Measurements from ENCODE around the gene FGFRL1.
"Not testable (repeated sequence)": the region's sequence is repeated elsewhere in the genome, so short reads cannot be mapped to it uniquely, and the experiment has no call there.

Gene FGFRL1

DNA sequence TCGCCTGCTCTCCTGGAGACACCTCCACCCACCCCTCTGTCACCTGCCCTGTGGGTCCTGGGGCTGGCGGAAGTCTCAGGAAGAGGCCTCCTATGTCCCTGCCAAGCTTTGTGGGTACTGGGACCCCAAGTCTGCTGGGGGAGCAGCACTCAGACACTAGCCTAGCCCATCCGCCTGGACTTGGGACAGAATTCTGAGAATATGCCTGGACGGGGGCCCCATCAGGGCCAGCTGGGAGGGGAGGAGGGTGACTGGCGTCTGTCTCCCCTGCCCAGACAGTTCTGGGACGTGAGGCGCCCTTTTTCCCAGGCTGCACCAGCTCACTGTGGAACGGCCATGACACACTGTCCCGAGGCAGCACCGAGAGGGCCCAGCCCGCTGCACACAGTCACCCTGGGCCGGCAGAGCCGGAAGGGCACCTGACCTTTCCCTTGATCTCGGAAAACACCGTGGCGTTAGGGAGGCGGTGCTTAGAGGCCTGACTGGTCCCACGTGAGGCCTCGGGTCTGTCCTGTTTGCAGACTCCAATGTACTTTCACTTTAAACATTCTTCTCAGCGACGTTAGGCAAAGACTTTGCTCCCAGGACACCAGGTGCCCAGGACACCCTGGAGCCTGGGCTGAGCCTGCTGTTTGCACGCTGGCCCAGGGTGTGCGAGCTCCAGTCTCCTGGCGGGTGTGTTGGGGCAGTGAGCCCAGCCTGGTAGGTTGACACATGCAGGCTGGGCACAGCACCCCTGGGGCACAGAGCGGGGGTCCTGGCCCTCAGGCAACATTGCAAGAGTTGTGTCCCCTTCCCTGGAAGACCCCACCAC, 18.9 kb upstream of the FGFRL1 start:
- no peak for DNase-seq (ENCODE audit: low read depth)

DNA sequence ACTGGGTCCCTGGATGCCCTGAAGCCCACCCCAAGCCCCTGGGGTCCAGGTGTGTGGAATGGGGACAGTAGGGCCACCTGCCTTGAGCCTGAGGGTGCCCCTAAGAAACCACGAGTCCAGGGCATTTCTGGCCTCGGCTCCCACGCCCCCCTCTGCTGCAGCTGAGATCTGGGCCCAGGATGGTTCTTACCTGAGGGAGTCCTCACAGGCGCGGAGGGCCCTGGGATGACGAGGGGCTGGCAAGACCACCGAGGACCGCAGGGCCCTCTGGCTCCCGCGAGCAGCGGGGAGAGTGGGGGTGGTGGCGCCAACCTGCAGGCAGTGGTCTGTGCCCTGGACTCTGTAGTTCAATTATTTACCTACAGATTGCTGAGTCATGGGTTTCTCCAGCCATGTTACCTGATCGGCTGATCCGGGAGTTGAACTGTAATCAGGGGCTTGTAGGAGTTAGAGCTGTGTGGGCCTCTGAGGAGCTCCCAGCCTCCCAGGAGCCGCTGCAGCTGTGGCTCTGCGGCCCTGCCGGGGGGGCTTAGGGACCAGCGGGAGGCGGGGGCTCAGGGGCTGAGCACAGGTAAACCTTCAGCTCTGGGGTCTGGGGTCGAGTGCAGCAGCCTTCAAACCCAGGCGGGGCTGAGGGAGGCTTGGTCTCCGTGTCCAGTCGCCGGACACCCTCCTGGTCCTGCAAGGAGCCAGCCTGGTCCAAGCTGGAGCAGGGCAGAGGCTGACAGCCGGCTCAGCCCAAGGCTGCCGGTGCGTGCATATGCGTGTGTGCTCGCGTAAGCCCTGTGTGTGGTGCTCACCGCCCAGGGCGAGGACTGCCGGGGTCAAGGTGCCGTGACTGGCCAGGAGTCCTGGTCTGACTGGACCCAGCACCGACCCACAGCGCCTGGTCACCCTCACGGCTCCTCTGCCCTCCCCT, 18.1 kb upstream of the FGFRL1 start, which contains the start of gene SLC26A1:
Gene SLC26A1, minus strand, starts transcription at position 294 of the 919 bp plus-strand sequence. CDS start 1,701 bp downstream, outside the sequence.
- no peak for DNase-seq (ENCODE audit: low read depth)

DNA sequence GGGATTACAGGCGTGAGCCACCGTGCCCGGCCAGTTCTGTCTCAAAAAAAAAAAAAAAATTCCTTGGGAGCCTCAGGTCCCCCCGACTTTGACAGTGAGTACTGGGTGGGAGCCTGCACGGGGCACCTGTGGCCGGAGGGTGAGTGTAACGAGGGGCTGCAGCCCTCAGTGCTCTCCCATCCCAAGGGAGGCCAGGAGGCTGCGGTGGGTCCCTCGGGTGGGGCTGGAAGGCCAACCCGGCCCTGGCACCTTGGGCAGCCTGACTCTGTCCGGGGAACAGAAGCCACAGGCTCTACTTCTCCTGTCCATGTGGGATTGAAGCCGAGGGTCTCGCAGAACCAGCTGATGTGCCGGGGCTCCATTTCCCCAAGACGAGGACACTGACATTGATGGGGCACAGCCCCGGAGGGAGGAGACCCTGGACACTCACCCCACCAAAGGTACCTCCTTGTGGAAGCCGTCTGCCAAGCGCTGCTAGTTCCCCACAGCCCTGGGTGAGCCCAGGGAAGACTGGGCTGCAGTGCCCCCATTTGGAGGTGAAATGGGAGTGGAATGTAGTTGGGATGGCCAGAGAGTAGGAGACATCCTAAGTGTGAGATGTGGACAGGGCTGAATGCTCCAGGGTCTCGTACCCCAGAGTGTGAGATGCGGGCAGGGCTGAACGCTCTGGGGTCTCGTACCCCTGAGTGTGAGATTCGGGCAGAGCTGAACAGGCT, 16.0 kb upstream of the FGFRL1 start:
- no peak for DNase-seq (ENCODE audit: low read depth)

DNA sequence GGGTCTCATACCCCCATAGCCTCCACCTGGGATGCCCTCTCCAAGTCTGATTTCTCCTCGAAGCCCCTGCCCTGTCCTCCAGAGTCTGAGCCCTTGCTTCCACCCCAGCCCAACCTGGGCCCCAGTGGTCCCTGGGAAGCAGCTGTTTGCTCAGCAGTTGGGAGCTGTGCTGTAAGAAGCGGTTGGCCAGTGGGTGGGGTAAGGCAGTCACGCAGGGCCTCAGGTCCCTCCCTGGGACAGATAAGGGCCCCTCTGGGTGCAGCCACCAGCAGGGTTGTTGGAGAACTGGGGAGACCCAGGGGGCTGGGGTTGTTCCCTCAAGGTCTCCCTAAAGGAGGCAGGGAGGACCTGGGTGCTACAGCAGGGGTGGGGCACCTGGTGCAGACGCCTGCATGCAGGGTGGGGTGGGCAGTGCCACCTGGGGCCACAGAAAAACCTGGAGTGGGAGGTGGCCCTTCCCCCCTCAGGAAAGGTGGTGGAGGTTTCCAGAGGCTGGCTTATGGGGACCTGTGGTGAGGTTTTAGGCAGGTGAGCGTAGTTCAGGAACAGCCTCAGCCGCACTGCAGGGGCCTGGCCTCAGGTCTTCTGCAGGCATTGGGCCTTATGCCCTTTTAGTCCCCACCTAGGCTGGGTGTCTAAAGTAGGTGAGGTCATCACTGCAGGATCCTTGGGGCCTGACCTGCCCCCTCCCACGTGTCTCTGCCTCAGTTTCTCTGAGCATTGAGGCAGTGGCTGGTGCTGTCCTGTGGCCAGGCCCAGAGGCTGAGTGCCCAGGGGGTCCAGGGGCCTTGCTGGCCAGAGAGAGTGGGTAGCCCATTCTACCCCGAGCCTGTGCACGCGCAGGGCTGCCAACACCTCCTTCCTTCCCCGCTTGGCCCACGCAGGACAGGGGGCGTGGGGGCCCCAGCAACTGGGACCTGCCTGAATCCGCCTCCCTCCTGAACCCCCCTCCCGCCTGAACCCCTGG, 15.1 kb upstream of the FGFRL1 start:
- DNase-seq (ENCODE audit: low read depth) = no peak

DNA sequence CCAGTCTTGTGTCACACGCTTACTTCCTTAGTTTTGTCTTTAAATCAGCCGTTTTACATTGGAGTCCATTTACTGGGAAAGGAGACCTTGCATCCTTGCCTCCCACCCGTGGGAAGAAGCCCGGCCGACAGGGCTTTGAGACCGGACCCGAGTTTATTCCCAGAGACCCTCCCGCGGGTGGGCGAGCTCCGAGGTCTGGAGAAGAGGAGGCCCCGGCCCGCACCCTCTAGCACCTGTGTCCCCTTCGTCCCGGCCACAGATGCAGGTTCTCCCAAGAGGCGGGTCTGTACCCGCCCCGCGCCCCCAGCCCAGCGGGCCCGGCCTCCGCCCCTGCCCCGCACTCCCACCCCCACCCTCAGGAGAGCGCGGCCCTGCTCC, 14.4 kb upstream of the FGFRL1 start:
- no peak for DNase-seq (ENCODE audit: low read depth)

DNA sequence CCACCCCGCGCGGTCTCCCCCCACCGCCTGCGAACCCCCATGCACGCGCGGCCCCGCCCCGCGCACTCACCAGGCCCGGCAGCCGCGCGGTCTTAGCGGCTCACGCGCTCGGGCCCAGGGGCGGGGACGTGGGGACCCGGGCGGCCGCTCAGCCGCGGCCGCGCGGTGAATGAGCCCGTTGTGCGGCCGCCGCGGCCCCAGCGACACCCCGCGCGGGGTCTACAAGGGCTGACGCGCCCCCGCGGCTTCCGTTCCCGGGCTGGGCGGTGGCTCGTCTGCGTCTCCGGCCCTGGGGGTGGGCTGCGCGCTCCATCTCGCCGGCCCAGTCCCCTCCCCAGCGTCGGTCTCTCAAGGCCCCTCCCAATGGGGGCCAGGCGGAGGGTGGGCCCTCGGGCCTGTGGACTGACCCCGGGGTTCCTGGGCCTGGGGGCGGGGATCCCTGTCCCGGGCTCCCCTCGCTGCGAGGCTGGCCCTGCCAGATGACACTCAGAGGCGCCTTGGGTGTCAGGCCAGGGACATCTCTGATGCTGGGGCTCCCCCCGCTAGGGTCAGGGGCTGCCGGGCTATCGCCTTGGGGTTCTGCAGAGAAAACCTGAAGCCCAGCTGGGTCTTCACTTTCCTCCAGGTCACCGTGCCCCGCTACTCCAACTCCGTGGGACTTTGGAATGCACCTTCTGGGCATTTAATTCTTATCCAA, 13.9 kb upstream of the FGFRL1 start:
- no peak for DNase-seq (ENCODE audit: low read depth)

DNA sequence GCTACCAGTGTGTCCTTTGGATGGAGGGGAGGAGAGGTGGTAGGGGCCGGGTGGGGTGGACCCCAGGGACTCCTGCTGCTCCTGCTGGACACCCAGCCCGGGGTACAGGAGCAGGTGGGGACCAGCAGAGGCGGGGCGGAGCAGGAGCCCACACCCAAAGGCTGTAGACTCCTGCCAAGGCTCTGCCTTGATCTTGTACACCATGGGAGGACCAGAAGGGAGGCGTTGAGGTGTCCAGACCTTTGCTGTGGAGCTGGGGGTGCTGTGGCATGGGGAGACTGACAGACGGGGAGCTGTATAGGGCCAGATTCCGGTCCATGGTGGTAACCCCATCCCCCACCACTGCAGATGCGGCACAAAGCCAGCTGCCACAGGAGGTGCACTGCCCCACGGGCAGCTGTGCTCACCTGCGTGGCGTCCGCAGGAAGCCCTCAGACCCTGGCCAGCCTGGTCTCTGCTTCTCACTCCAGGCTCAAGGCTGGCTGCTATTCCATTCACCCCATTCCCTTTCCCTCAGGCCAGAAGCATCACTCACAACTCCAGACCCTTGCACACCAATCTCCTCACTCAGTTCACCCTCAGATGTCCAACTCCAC, 13.2 kb upstream of the FGFRL1 start:
- DNase-seq (ENCODE audit: low read depth) = no peak

DNA sequence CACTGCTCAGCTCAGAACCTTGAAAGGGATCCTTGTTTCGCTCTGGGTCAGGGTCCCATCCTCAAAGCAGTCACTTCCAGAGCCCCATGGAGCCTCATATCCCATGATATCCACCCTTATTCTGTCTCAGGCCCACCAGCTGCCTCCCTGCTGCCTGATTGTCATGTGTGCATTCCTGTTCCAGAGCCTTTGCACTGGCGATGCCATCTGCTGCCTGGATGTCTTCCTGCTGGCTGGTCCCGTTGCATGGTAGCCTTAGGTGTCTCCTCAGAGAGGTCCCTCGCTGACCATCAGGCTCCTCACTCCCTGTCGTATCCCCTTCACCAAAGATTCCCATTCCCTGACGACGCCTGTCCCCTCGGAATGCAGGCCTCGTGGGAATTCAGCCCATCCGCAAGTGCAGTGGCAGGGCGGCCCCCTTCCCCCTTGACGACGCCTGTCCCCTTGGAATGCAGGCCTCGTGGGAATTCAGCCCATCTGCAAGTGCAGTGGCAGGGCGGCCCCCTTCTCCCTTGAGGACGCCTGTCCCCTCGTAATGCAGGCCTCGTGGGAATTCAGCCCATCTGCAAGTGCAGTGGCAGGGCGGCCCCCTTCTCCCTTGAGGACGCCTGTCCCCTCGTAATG, 12.1 kb upstream of the FGFRL1 start:
- not testable (repeated sequence) for DNase-seq (ENCODE audit: low read depth)

DNA sequence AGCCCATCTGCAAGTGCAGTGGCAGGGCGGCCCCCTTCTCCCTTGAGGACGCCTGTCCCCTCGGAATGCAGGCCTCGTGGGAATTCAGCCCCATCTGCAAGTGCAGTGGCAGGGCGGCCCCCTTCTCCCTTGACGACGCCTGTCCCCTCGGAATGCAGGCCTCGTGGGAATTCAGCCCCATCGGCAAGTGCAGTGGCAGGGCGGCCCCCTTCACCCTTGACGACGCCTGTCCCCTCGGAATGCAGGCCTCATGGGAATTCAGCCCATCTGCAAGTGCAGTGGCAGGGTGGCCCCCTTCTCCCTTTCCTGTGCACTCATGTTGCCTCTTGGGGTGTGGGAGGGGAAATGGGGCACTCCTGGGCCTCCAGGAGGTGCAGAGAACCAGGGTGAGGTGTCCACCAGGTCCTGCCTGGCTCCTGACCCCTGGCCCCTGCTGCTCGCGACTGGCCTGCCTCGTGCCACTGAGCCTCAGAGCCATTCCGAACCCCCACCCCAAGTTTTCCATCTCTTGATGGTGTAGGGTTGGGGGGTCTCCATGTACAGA, 11.5 kb upstream of the FGFRL1 start:
- no peak for DNase-seq (ENCODE audit: low read depth)

DNA sequence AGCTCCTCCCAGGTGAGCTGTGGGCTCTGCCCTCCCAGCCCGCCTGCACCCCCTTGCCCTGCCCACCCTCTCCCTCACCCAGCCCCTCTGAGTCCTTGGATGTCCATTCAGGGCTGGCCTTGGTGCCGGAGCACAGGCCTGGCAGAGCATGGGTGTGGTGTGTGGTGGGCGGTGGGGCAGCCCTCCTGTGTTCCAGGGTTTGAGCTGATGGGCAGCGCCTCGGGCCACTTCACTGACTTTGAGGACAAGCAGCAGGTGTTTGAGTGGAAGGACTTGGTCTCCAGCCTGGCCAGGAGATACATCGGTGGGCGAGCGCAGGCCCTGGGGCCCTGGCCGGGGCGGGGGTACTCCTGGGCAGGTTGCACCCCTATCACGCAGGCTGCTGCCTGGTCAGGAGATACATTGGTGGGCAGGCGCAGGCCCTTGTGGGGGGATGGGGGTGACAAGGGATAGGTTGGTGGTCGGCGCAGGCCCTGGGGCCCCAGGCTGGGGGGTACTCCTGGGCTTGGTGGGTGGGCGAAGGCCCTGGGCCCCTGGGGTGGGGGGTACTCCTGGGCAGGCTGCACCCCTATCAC, 10.7 kb upstream of the FGFRL1 start:
- no peak for DNase-seq (ENCODE audit: low read depth)

DNA sequence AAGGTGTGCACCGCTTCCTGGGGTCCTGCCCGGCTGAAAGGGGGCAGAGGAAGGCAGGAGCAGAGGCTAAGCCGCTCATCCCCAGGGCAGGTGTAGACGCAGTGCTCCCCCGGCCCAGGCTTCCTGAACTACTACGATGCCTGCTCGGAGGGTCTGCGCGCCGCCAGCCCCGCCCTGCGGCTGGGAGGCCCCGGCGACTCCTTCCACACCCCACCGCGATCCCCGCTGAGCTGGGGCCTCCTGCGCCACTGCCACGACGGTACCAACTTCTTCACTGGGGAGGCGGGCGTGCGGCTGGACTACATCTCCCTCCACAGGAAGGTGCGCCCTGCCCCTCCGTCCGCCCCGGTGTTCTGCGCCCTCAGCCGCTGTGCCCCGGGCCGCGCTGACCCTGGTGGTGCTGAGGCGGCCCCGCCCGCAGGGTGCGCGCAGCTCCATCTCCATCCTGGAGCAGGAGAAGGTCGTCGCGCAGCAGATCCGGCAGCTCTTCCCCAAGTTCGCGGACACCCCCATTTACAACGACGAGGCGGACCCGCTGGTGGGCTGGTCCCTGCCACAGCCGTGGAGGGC, 9.8 kb upstream of the FGFRL1 start:
- no peak for DNase-seq (ENCODE audit: low read depth)

DNA sequence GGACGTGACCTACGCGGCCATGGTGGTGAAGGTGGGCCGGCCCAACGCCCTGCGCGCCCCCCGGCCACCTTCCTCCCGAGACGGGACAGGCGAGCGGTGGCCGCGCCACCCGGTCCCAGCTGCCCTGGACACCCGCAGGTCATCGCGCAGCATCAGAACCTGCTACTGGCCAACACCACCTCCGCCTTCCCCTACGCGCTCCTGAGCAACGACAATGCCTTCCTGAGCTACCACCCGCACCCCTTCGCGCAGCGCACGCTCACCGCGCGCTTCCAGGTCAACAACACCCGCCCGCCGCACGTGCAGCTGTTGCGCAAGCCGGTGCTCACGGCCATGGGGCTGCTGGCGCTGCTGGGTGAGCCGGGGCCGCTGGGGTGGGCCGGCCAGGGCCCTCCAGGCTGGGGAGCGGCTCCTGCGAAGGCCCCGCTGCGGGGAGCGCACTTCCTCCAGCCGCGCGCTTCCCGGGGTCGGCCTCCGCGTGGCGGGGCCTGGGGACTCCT, 9.2 kb upstream of the FGFRL1 start:
- no peak for DNase-seq (ENCODE audit: low read depth)

DNA sequence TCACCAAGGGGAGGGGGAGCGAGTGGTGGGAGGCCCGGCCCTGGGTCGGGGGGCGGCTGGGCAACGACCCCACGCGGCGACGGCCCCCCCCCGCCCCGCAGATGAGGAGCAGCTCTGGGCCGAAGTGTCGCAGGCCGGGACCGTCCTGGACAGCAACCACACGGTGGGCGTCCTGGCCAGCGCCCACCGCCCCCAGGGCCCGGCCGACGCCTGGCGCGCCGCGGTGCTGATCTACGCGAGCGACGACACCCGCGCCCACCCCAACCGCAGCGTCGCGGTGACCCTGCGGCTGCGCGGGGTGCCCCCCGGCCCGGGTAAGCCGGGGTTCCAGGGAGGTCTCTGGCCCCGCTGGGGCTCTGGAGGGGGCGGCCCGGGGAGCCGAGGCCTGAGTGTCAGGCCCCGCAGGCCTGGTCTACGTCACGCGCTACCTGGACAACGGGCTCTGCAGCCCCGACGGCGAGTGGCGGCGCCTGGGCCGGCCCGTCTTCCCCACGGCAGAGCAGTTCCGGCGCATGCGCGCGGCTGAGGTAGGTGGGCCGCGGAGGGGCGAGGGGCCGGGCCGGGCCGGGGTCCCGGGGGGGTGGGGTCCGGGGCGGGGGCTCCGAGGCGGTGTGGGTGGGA, 8.7 kb upstream of the FGFRL1 start:
- DNase-seq (ENCODE audit: low read depth) = no peak

DNA sequence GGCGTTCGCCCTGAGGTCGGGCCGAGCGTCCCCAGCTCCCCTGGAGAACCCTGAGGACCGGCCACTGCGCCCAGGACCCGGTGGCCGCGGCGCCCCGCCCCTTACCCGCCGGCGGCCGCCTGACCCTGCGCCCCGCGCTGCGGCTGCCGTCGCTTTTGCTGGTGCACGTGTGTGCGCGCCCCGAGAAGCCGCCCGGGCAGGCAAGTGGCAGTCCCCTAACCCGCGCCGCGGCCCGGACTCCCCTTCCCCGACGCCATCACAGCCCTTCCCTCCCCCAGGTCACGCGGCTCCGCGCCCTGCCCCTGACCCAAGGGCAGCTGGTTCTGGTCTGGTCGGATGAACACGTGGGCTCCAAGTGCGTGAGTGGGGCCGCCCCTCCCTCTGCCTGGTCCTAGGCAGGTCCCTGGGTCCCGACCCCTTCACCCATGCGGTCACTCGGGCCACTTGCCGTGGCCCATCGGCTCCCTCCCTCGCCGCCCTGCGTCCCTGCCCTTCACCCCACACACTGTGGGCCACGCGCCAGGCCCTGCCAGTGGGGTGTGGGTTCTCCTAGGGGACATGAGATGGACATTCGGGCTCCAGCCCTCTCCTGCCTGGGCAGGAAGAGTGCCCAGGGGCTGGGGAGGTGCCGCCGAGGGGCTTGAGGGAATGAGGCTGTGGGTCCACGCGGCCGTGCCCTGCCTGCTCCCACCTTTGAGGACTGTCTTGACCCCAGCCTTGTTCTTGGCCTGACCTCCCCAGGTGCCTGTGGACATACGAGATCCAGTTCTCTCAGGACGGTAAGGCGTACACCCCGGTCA, 8.0 kb upstream of the FGFRL1 start:
- no peak for DNase-seq (ENCODE audit: low read depth)

DNA sequence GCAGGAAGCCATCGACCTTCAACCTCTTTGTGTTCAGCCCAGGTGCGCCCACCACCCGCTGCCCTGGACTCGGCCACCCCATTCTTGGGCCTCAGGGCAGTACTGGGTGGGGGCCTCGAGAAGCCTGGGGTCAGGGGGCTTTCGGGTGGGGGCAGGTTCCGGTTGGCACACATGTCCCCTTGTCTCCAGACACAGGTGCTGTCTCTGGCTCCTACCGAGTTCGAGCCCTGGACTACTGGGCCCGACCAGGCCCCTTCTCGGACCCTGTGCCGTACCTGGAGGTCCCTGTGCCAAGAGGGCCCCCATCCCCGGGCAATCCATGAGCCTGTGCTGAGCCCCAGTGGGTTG, 7.4 kb upstream of the FGFRL1 start:
- no peak for DNase-seq (ENCODE audit: low read depth)

DNA sequence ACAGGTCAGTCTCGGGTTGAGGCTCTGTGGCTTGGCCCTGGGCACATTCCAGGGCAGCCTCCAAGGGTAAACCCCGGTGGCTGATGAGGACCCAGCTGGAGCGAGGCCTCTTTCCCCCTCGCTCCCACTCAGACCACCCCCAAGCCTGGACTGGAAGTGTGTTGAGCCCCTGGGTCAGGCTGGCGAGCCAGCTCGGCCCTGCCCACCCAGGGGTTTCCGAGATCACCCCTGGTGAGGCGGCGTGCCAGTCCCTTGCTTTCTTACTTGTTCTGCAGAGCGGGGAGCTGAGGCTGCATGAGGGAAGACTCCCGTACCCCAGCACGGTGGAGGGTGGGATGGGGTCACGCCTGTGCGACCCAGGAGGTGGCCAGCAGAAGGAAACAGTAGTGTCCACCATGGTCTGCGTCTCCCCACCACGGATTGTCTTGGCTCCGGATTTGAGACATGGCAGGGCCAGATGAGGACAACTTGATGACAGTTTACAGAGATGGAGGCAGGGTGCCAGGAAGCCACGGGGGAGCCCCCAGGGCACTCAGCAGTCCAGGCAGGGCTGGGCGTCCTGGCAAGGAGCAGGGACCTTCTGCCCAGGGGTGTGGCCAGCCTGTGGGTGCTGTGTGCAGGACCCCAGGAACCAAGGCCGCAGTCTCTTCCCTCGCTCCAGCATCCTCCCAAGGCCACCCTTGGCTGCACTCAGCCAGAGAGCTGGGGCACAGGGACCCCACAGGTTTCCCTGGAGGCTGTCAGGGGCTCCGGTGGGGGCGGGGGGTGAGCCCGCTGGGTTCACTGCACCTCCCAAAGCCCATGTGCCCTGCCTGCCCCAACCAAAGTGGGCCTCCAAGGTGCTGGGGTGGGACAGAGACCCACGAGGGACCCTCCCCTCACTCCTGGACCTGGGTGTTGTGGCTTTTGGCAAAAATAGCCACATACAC, 6.6 kb upstream of the FGFRL1 start:
- no peak for DNase-seq (ENCODE audit: low read depth)
